HS-27A (cell line): ENCODE measurements around the gene ARHGAP31.
"Not testable (repeated sequence)": the region's sequence is repeated elsewhere in the genome, so short reads cannot be mapped to it uniquely, and the experiment has no call there.

Source experiments
- DNase-seq: peaks from one replicate; pipeline ENCODE4 v3.0.0-alpha.2; 2012; ENCODE audit warnings: low read depth, missing footprints

ARHGAP31 gene

DNA sequence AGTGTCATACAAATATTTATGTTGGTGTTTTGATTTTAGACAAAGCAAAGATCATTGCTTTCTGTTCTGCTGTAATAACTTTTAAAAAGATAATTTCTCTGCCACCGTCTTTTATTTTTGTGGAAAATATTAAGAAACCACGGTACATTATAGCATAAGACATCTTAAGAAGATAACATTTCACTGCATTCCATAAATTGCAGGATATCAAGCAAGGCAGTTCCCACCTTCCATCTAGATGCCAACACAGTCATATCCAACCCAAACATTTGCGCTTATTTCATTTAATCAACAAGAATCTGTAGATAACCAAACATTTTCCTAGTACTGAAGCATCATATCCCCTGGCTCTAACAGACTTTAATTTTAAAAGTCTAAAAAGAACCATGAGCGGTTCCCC is 25.1 kb downstream of the ARHGAP31 start:
- DNase-seq: no peak

DNA sequence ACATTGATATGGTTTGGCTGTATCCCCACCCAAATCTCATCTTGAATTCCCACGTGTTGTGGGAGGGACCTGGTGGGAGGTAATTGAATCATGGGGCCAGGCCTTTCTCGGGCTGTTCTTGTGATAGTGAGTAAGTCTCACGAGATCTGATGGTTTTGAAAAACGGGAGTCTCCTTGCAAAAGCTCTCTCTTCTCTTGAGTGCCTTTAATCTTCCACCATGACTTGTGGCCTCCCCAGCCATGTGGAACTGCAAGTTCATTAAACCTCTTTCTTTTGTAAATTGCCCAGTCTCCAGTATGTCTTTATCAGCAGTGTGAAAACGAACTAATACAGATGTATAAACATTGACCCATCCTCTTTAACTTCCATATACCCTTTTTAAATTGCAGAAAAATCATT is 26.6 kb downstream of the ARHGAP31 start:
- DNase-seq: not testable (repeated sequence)

DNA sequence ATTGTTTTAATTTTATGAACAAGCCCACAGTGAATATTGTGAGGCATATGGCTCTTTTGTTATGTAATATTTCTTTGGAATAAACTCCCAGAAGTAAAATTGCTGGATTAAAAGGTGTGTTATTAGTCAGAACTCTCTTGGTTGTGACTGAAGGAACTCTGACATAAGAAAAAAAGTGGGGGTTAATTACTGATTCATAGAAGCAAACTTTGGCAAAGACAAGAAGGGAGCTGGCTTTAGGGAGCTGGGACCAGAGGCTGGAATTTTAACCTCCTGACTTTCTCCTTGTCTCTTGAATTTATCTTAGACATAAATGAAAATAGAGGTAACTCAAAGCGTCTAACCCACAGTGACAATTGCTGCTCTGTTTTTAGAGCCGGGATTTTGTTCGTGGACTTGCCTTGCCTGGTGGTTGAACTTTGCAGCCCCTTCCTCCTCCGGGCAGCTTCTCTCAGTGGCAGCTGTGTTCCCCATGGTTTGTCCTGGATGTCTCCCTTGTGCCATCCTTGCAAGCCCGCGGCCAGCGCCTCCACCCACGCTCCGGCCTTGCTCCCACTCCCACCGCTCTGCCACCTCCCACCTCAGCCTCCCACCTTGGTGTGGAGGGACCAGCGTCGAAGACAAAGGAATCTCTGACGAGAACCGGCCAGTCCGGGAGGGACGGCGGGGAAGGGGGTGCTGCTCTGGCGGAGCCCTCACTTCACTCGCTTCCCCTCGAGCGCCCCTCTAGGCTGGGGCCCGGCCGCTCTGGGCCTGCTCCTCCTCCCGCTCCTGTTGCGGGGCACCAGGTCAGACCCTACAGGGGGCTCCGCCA is 28.0 kb downstream of the ARHGAP31 start:
- DNase-seq: no peak

DNA sequence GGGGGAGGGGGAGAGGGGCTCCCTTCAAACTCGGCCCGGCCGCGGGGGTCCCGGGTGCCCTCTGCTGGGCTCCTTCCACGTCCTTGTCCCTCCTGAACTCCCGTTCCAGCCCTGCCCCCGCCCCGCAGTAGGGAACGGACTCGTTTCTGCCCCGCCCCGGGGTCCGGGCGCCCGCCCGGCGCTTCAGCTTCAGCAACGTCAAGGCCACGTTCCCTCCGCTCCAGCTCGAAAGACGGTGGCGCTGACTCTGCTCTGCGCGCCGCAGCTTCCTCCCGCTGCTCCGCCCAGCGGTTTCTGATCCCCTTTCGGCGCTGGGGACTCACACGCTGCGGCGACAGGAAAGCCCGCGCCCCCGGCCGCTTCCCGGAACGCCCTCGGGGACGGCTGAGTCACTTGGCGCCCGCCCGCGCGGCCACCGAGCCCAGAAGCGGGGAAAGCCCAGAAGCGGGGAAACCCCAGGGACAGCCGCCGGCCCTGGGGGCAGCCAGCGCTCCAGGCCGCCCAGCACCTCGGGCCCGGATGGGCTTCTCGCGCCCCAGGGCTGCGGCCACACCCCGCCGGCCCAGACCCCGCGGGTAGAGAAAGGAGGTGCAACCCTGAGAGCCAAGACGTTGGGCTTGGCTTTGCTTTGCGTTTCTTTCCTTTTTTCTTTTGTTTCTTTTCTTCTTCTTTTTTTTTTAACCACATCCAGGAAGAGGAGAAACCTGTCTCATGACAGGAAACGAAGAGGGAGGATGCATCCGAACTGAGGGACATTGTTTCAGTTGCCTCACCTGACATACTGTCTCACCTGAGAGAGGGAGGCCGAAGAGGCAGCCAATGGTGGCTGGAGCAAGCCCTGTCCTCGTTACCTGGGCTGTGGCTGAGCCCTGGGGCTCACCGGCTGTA is 28.9 kb downstream of the ARHGAP31 start:
- no peak for DNase-seq

DNA sequence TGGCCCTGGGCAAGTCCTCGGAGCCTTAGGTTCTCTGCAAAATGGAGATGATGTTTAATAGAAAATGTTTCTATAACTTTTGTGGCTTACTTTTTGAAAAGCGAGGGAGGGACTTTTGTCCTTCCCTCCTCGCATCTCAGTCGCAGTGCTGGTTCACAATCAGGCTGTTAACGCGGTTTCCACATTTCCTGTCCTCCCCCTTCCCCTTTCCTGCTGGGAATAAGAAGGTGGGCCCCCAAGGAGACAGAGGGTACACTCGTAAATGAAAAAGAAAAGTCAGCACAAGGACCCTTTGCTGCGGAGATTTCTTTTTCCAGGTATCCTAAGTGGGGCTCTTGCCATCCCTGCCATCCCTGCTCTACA is 29.5 kb downstream of the ARHGAP31 start:
- no peak for DNase-seq

DNA sequence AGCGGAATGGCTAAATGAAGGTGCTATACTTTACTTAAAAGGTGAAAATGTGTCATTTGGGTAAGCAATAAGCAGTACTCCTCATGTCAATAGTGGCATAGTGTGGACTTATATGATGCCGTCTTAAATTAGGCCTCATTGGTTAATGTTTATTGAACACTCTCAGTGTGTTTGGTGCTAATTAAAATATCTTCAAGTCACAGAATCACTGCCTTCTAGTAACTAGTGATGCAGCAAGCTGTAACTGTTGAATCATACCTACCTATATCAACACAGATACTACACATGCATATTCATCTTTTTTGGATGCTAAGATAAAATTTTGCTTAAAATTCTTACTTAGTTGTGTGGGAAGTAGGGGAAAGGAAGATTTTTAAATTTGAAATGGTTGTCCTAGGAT is 30.7 kb downstream of the ARHGAP31 start:
- DNase-seq: no peak

DNA sequence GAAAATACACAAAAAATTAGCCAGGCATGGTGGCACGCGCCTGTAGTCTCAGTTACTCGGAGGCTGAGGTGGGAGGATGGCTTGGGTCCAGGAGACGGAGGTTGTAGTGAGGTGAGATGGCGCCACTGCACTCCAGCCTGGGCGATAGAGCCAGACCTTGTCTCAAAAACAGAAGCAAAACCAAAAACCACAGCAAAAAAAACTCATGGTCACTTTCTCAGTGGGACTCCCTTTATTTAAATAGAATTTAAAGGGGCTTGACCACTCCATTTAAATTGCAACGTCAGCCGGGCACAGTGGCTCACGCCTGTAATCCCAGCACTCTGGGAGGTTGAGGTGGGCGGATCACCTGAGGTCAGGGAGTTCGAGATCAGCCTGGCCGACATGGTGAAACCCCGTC is 32.8 kb downstream of the ARHGAP31 start:
- no peak for DNase-seq

DNA sequence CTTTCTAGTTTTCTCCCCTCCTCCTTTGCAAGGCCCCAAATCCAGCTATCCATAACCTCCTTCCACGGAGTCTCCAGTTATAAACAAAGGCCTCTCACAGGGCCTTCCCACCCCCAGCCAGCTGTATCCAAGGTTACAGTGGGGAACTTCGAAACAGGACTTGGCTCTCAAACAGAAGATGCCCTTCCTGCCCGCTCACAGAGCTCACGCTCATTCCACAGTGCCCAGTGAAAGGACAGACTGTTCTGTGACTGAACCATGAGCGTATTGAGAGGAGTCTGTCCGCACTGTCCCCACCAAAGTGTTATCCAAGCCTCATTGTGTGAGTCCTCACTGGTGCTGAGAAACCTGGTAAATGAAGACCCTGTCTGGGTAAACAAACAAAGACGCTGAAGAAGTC is 35.4 kb downstream of the ARHGAP31 start:
- DNase-seq: no peak

DNA sequence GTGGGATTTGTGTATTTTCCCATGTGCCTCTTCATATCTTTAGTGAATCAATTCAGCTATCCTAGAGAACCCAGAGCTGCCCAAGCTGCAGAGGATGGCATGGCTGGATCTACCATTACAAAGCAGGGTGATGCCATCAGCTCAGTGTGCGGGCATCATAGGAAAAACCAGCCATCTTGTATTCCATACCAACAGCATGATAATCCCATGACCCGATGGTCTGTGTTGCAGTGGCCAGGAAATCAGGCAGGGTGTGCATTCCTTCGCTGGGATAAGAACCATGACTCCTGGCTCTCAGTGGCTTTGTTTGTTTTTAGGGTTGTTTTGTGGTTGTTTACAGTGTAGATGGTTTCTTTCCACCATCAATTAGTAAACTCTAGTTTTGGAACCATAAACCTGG is 36.0 kb downstream of the ARHGAP31 start:
- no peak for DNase-seq

DNA sequence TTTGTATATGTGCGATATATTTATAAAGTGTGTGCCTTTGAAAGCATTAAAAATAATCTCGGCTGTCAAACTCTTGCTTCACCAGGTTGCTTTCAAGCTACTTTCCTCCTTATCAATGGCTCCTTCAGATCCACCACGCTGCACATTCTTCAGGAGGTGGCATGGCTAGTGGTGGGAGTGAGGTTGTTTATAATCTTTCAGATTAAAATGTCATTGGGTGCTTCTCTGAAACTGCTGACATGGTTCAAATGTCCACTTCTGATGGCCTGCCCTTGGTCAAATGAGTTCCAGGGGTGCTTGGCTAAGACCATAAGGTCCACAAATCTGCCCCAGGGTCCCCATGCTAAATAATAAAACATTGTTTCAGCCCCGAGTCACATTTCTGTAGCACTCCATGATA is 36.7 kb downstream of the ARHGAP31 start:
- DNase-seq: no peak

DNA sequence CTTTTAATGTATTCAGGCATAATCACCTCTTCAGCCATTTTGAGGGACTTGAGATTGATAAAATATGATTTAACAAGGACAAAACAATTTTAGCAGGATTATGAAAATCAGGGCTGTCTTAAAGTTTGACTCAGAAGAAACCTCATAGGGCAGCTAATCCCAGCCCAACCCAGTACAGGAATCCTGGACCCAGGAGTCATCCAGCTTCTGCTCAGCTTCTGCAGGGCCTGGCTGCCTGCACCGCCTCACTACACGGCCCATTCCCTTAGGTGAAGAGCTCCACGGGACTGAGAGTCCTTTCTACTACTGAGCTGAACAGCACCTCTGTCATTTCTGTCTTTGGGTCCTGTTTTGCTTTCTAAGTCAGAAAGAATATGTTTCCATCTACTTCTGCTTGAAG is 37.5 kb downstream of the ARHGAP31 start:
- DNase-seq: no peak

DNA sequence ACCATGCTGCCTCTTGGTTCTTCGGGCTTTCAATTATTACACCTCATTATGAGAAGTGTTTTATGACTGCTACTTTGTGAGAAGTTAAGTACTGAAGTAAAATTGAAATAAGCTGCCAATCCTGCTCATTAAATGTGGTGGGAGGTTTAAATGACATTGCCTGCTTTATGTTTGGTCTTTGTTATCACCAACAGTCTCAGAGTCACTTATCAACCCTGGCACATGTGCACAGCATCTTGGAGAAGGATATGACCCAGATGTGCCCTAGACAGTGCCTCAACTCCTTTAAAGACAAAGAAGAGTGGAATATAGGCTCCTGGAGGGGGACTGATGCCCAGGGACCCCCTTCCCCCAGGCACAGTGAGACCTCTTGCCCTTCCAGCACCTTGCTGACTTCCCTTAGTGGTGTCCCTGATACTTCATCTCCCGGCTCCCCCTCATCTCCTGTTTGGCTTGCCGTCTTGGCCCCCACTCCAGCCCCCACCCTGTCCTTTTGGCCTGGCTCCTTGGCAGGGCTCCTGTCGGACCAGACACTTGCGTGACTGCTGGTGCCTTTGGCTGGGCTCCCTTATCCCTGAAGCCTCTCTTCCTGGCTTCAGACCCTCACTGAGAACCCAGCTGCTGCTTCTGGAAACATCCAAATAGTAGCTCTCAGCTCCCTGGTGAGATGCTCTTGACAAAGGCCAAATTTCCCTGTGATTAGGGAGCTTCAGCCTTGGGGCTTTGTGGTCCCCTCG is 39.8 kb downstream of the ARHGAP31 start:
- no peak for DNase-seq

DNA sequence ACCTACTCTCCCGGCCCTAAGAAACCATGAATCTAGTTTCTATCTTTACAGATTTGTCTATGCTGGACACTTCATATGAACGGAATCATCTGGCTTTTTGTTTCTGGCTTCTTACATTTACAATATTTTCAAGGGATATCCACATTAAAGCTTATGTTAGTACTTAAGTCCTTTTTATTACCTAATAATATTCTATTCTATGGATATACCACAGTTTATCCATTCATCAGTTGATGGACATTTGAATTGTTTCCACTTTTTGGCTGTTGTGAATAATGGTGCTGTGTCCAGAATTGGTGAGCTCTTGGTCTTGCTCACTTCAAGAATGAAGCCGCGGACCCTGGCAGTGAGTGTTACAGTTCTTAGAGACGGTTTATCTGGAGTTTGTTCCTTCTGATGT is 42.6 kb downstream of the ARHGAP31 start:
- DNase-seq: no peak

DNA sequence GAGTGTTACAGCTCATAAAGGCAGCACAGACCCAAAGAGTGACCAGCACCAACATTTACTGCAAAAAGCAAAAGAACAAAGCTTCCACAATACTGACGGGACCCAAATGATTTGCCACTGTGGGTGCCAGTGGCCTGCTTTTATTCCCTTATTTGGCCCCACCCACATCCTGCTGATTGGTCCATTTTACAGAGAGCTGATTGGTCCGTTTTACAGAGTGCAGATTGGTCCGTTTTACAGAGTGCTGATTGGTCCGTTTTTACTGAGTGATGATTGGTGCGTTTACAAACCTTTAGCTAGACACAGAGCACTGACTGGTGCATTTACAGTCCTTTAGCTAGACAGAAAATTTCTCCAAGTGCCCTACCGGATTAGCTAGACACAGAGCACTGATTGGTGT is 43.2 kb downstream of the ARHGAP31 start:
- DNase-seq: not testable (repeated sequence)

DNA sequence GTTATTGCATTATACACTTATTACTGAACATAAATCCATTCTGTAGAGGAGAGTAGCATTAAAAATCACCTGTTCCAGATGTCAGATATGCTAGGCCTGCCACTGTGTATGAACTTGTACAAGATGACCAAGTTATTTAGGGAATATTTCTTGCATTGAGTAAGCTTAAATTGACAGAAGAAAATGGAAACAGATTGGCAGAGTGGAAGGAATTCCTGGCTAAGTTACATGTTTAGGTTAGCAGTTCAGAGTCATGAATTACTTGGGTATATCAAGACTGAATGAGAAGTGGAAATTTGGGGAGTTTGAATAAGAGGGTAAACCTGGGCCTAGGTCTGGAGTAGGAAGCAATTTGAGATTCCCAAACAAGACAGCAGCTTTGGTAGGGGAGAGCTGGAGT is 44.6 kb downstream of the ARHGAP31 start:
- no peak for DNase-seq

DNA sequence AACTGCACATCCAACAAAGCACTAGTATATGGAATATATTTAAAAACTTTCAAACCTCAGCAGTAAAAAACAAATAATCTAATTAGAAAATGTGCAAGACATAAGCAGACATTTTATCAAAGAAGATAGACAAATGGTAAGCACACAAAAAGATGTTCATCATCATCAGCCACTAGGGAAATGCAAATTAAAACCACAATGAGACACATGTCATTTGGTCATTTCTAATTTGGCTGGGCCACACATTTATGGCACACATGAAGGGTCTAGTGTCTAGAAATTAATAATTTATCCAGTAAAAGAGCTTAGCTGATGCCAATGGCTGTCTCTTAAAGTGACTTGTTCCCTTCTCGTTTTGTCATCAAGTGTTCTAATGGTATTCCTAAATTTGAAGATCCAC is 45.8 kb downstream of the ARHGAP31 start:
- no peak for DNase-seq

DNA sequence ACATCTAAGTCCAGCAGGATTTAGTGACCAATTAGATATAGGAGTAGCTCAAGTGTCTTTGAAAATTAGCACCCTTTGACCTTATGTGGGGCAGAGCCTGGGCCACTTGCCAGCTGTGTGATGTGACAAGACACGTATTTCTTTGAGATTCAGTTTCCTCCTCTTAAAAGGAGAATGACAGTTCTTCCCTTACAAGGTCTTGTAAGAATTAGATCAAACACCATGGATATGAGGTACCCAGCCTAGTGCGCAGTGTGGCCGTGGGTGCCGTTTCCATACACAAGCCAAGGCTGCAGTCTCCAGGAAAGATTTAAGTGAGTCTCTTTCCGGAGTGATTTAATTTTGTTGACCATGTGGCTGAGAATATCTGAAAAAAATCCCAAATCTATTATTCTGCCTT is 46.3 kb downstream of the ARHGAP31 start:
- DNase-seq: no peak

DNA sequence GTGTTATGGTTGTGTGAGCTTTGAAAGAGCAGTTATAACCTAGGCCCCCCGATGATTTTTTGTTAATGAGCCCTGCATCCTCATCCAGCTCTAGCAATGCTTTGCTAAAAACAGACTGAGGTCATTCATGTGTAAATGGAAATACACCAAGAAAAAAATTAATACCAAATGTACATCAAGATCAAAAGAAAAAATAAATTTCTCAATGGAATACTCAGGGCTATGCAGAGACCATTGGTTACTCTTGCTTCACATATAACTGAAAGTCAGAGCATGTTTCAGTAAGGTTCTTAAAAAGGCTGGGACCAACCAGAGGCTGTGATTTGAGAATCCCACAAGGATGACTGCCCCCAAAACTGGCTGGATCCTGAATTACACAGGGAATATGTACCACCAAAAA is 48.0 kb downstream of the ARHGAP31 start:
- no peak for DNase-seq

DNA sequence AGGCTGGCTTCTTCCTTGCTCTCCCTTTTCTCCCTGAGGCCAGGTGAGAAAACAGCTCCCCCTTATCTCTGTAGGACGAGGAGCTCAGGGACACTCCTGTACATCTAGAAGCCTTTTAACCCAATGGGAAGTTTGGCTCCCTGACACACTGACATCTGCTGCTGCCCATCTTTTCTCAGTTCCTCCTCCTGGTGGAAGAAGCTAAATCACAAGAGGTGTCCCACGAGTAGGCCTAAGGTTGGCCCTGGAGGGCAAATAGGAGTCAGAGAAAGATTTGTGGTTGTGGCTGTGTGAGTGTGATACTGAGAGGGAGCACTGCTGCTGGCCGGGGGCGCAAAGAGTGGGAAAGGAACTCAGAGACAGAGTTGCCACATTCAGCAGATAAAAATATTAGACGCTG is 49.5 kb downstream of the ARHGAP31 start:
- DNase-seq: no peak

DNA sequence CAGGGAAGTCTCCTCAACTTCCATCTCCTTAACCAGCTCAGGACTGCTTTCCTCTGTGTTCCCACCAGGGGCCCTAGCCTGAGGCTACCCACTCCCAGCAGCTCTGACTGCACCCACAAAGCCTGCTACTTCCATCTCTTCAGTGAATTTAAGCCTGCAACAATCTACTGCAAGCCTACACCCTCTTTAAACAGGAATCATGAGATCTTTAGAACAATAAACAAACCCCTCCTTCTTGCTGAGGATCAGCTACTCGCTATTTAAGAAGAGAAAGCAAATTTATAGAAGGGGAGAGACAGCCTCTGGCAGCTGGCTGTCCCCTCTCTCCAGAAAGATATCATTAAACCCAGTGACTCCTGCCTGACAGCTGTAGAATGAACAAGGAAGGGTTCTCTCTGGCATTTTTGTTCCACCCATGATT is 51.9 kb downstream of the ARHGAP31 start:
- no peak for DNase-seq

DNA sequence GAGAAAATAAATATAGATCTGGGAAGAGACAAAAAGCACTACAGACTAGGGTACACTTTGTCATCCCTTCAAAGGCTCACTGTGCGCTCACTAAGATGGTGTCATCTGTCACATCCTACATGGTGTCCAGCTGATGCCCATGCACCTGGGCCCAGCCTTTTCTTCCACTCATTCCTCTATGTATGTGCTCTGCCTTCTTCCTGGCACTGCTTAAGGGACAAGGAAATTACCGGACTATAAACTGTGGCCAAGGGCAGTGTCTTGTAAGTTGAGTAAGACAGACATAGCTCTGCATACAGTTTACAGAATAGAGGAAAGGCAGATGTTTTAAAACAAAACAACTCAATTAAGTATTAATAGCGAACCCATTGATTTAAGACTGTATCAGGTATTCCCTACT is 52.9 kb downstream of the ARHGAP31 start:
- DNase-seq: no peak

DNA sequence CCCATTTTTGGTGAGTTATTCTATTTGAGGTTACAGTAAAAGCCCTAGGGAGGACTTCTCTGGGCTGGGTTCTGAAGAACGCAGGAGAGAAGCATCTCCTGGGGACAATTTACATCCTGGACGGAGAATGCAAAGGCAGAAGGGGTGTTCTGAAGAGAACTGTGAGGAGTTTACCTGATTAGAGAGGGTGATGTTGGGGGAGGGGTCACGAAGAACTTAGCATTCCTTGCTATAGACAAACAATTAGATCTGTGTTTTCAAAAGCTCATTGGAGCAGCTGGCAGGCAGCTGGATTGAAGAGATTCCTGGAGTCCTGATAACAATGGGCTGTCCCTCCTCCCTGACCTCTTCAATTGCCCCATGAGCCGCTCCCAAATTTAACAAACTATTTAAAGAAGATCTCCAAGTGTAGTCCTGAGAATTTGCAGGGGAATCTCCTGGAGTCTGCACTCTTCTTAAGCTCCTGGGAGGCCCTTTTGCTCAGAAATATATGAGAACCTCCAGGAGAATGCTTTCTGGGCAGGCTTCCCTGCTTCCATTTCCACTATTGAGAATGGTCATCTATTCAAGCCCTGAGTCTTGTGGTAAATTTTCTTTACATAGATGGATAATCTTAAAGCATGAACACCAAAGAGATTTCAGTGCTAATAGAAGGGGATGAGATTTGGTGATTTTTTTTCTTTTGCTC is 55.3 kb downstream of the ARHGAP31 start:
- DNase-seq: no peak
